WTC11 (cell line): ENCODE data around the gene IFT88. TPM values are rescaled to one million over a fixed set of nuclear protein-coding genes. Genes with fewer than 3 reads are reported as not detected.

Source experiments
- ATAC-seq: fragments of 200-7000 bp; cut with Tn5 transposase; 2 replicates; pipeline ENCODE4 v1.10.0; 2021; ENCODE audit warnings: mild to moderate bottlenecking, moderate library complexity
- CTCF ChIA-PET: fragments of 300-600 bp; sonication (Branson Sonifier 250); formaldehyde crosslinking; loops from one replicate; lab custom pipeline; 2021; ENCODE audit warnings: antibody characterized with exemption; lab: Charles Lee
- POLR2A ChIA-PET: fragments of 350-600 bp; sonication (Branson Sonifier 250); formaldehyde crosslinking; loops from one replicate; lab custom pipeline; 2021; ENCODE audit warnings: antibody characterized with exemption; lab: Charles Lee
- DNase-seq: peaks from one replicate; pipeline ENCODE4 v3.0.0; 2021; ENCODE audit warnings: low spot score
- H3K27ac Mint-ChIP-seq: 2 replicates; pipeline ENCODE4 v1.8.0; 2021; ENCODE audit warnings: mixed read lengths
- H3K27me3 Mint-ChIP-seq: 2 replicates; pipeline ENCODE4 v1.8.0; 2021; ENCODE audit warnings: low read depth, mild to moderate bottlenecking, moderate library complexity, mixed read lengths
- H3K36me3 Mint-ChIP-seq: 2 replicates; pipeline ENCODE4 v1.8.0; 2021; ENCODE audit warnings: mixed read lengths
- H3K4me1 Mint-ChIP-seq: 2 replicates; pipeline ENCODE4 v1.8.0; 2022; ENCODE audit warnings: mixed read lengths
- H3K4me3 Mint-ChIP-seq: 2 replicates; pipeline ENCODE4 v1.8.0; 2021; ENCODE audit warnings: mild to moderate bottlenecking, moderate library complexity, mixed read lengths
- H3K9me3 Mint-ChIP-seq: 2 replicates; pipeline ENCODE4 v1.8.0; 2021; ENCODE audit warnings: mixed read lengths
- ATF2 ChIP-seq: sonication (generic); formaldehyde crosslinking; IDR thresholded peaks from 2 replicates; pipeline ENCODE4 v1.8.1; 2022; ENCODE audit warnings: low read depth, missing genetic modification reagents, borderline replicate concordance
- CREB1 ChIP-seq: sonication (generic); formaldehyde crosslinking; IDR thresholded peaks from 2 replicates; pipeline ENCODE4 v1.8.0; 2023; ENCODE audit warnings: mild to moderate bottlenecking, missing genetic modification reagents
- ETV6 ChIP-seq: sonication (generic); formaldehyde crosslinking; IDR thresholded peaks from 2 replicates; pipeline ENCODE4 v1.8.1; 2022; ENCODE audit warnings: mild to moderate bottlenecking, missing genetic modification reagents
- FOXK1 ChIP-seq: sonication (generic); formaldehyde crosslinking; IDR thresholded peaks from 2 replicates; pipeline ENCODE4 v1.8.0; 2022; ENCODE audit warnings: mild to moderate bottlenecking, moderate library complexity, missing genetic modification reagents
- FOXP4 ChIP-seq: sonication (generic); formaldehyde crosslinking; IDR thresholded peaks from 2 replicates; pipeline ENCODE4 v1.8.0; 2022; ENCODE audit warnings: mild to moderate bottlenecking, missing genetic modification reagents
- GABPB1 ChIP-seq: sonication (generic); formaldehyde crosslinking; IDR thresholded peaks from 2 replicates; pipeline ENCODE4 v1.8.1; 2023; ENCODE audit warnings: mild to moderate bottlenecking, missing genetic modification reagents
- GTF2I ChIP-seq: fragments of 250-450 bp; sonication (Bioruptor Pico); conservative IDR thresholded peaks from 2 replicates; pipeline ENCODE4 v1.4.0; 2021; ENCODE audit warnings: mild to moderate bottlenecking
- JAZF1 ChIP-seq: fragments of 250-450 bp; sonication (Bioruptor Pico); IDR thresholded peaks from 2 replicates; pipeline ENCODE4 v1.9.0; 2021; ENCODE audit warnings: moderate library complexity, mild to moderate bottlenecking, inconsistent platforms
- NFATC4 ChIP-seq: fragments of 250-450 bp; sonication (Bioruptor Pico); IDR thresholded peaks from 2 replicates; pipeline ENCODE4 v1.9.0; 2021; ENCODE audit warnings: mild to moderate bottlenecking
- PREB ChIP-seq: sonication (generic); formaldehyde crosslinking; IDR thresholded peaks from 2 replicates; pipeline ENCODE4 v1.8.1; 2022; ENCODE audit warnings: mild to moderate bottlenecking, missing genetic modification reagents, moderate library complexity, borderline replicate concordance
- SOX15 ChIP-seq: fragments of 250-450 bp; sonication (Bioruptor Pico); IDR thresholded peaks from 2 replicates; pipeline ENCODE4 v1.9.0; 2021; ENCODE audit warnings: mild to moderate bottlenecking
- SP1 ChIP-seq: sonication (generic); formaldehyde crosslinking; conservative IDR thresholded peaks from 2 replicates; pipeline ENCODE4 v1.8.1; 2022; ENCODE audit warnings: missing genetic modification reagents
- STAT6 ChIP-seq: sonication (generic); formaldehyde crosslinking; conservative IDR thresholded peaks from 2 replicates; pipeline ENCODE4 v1.8.1; 2023; ENCODE audit warnings: mild to moderate bottlenecking, low read depth, missing genetic modification reagents, moderate library complexity
- ZNF219 ChIP-seq: sonication (generic); formaldehyde crosslinking; IDR thresholded peaks from 2 replicates; pipeline ENCODE4 v1.8.0; 2023; ENCODE audit warnings: missing genetic modification reagents, mild to moderate bottlenecking, borderline replicate concordance
- ZNF423 ChIP-seq: fragments of 250-450 bp; sonication (Bioruptor Pico); IDR thresholded peaks from 2 replicates; pipeline ENCODE4 v2.1.2; 2022; ENCODE audit warnings: mild to moderate bottlenecking, moderate library complexity
- total RNA-seq: library from RNA; stranded (reverse); gene quantifications from 3 replicates; pipeline ENCODE4 v1.2.3, GENCODE V29; 2021

IFT88 gene
- total RNA-seq, 1 experiment from 2014 or later, result 6.5 TPM

GRCh38 chr13:20561741-20562140 is 5.2 kb upstream of the IFT88 start (continued):
- TF ChIP-seq PREB (no peak), STAT6 (CRISPR knock-in tag) (no peak), ETV6 (no peak), JAZF1 (CRISPR knock-in tag) (no peak), FOXP4 (CRISPR knock-in tag) (no peak), ATF2 (CRISPR knock-in tag) (no peak), SP1 (no peak)

- ATAC-seq, result no peak
- H3K4me3 Mint-ChIP-seq, result peak overlapping the region; percentile 83
- peaks cover 21% of the 10 kb centered on the region for H3K9me3 Mint-ChIP-seq
- peaks cover 9% of the 10 kb centered on the region for H3K4me1 Mint-ChIP-seq
- ChIA-PET POLR2A (no interaction called here), CTCF (interaction anchor here (1.4 kb wide), 1 partner anchor 9 kb away, joined by 4 read pairs; no protein-coding TSS in a partner anchor)
- no peak for DNase-seq
- no peak for TF ChIP-seq SOX15
- peaks cover 15% of the 10 kb centered on the region for H3K36me3 Mint-ChIP-seq
- H3K27ac Mint-ChIP-seq, result no peak overlapping the region
- H3K27me3 Mint-ChIP-seq, result peaks cover 15% of the 10 kb centered on the region
Observed at GRCh38 chr13:20565115-20565736, 1.7 kb upstream of the IFT88 start.

- Mint-ChIP-seq H3K27me3 (peaks cover 15% of the 10 kb centered on the region), H3K36me3 (peaks cover 15% of the 10 kb centered on the region), H3K27ac (peak overlapping the region; percentile 92; the same call in 1 of the 2 replicates), H3K4me1 (peaks cover 9% of the 10 kb centered on the region)
- ATAC-seq, result peak; percentile 80
- DNase-seq, result no peak
- CTCF ChIA-PET, result interaction anchor here (1.0 to 1.4 kb wide), 2 partner anchors 10 to 71 kb away, joined by 3 to 4 read pairs; no protein-coding TSS in a partner anchor
- POLR2A ChIA-PET, result no interaction called here
- no peak for TF ChIP-seq FOXK1 (CRISPR knock-in tag)
- TF ChIP-seq ZNF219 (CRISPR knock-in tag), result no peak
- TF ChIP-seq CREB1 (CRISPR knock-in tag), result no peak
- no peak for TF ChIP-seq GABPB1 (CRISPR knock-in tag)
- TF ChIP-seq ATF2 (CRISPR knock-in tag), result no peak
- TF ChIP-seq NFATC4, result no peak
- no peak for TF ChIP-seq ZNF423
- TF ChIP-seq GTF2I, result no peak
- TF ChIP-seq, all 79 proteins: peak for 0
- H3K9me3 Mint-ChIP-seq, result peaks cover 21% of the 10 kb centered on the region
- peak overlapping the region; percentile 83 for H3K4me3 Mint-ChIP-seq
Observed at GRCh38 chr13:20566468-20566897, 474 bp upstream of the IFT88 start.
